Measurements from ENCODE around the gene PLXNB3.

Gene PLXNB3

GRCh38 chrX:153763298-153763932 is 634 bp upstream of the PLXNB3 start:
- no peak overlapping the region for H3K4me3 ChIP-seq (replicated peaks in 1 of 2; ENCODE audit: low read depth in 2 of 2, low read length in 2 of 2)
- no peak for TF ChIP-seq CTCF (IDR thresholded peaks at IDR 0.05; ENCODE audit: low read depth, low read length)
- no peak for DNase-seq (ENCODE audit: low read depth in 2 of 2)

GRCh38 chrX:153764786-153765137 is 713 bp downstream of the PLXNB3 start:
- DNase-seq (ENCODE audit: low read depth in 2 of 2): no peak
- peak overlapping the region; percentile 28 to 50 for H3K4me3 ChIP-seq (replicated peaks in 1 of 2; ENCODE audit: low read depth in 2 of 2, low read length in 2 of 2)
- TF ChIP-seq CTCF (IDR thresholded peaks at IDR 0.05; ENCODE audit: low read depth, low read length): no peak

DNA sequence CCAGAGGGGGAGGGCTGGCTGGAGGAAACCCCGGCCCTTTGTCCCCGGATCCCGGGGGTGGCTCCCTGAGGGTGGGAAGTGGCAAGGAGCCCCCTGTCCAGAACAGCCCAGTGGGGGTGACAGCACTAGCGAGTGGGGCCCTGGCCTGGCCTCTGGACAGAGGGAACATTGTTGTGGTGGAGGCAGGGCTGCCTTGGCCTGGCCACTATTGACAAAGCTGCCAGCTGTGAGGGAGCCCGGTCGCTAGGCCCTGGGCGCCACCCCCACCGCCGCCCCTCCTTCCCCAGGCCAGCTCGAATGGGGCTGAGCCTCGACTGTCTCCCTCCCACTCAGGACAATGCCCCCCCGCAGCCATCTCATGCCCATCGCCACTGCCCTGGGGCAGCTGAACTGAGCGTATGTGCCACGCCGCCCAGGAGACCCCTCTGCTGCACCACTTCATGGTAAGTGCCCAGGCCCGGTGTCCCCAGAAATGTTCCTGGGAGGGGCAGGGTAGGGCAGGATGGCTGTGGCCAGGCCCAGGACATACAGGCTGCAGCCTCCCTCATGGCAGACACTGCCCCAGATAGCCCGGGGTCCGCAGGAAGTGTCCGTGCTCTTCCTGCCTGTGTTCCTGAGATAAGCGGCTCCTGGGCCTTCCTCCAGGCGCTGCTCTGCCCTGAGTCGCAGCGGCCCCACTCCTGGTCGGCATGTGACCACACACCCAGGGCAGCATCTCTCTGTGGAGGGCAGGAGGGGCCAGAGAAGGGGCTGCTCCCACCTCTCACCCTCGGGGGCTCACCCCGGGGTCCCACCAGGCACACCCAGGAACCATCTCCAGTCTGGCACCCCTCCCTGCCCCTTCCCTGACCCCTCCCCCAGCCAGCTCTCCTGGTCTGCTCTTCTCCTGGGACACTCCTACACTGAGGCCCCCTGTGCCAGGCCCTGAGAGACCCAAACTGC is 1.4 kb downstream of the PLXNB3 start:
- no peak for TF ChIP-seq CTCF (IDR thresholded peaks at IDR 0.05; ENCODE audit: low read depth, low read length)
- DNase-seq (ENCODE audit: low read depth in 2 of 2): peak in 1 of 2 donors; percentile 21
- H3K4me3 ChIP-seq (replicated peaks in 1 of 2; ENCODE audit: low read depth in 2 of 2, low read length in 2 of 2): peak overlapping the region; percentile 19 to 50

DNA sequence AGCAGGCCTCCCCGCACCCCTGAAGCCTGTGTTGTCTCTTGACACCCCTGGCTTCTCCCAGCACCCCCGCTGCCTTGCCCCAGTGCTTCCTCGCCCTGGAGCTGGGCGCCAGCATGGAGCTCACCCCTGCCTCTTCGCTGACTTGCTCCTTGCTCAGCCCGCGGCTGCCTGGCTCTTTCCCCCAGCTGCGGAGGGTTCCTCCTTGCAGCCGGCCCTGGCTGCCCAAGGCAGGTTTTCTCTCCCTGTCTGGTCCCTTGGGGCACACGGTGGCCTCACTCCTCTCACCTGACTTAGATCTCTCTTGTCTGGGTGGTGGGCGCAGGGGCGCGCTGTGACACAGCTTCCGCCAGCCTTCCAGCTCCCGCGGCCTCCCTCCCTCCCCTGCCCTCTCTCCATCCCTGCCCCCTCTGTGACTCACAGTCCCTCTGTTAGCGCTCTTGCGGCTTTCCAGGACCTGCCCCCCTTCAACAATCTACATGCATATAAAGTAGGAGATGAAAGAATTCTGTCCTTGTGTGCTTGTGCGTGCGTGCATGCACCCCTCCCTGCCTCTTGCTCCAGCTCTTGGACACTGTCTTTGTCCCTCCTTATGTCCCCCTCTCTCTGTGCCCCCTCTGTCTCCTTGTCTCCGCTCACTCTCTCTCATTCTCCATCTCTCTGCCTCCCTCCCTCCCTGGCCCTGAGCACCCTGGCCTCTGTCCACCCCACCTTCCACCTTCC is 2.2 kb downstream of the PLXNB3 start:
- peak; percentile 59 to 70 for DNase-seq (ENCODE audit: low read depth in 2 of 2)
- peak overlapping the region; percentile 19 to 50 for H3K4me3 ChIP-seq (replicated peaks in 1 of 2; ENCODE audit: low read depth in 2 of 2, low read length in 2 of 2)
- no peak for TF ChIP-seq CTCF (IDR thresholded peaks at IDR 0.05; ENCODE audit: low read depth, low read length)

DNA sequence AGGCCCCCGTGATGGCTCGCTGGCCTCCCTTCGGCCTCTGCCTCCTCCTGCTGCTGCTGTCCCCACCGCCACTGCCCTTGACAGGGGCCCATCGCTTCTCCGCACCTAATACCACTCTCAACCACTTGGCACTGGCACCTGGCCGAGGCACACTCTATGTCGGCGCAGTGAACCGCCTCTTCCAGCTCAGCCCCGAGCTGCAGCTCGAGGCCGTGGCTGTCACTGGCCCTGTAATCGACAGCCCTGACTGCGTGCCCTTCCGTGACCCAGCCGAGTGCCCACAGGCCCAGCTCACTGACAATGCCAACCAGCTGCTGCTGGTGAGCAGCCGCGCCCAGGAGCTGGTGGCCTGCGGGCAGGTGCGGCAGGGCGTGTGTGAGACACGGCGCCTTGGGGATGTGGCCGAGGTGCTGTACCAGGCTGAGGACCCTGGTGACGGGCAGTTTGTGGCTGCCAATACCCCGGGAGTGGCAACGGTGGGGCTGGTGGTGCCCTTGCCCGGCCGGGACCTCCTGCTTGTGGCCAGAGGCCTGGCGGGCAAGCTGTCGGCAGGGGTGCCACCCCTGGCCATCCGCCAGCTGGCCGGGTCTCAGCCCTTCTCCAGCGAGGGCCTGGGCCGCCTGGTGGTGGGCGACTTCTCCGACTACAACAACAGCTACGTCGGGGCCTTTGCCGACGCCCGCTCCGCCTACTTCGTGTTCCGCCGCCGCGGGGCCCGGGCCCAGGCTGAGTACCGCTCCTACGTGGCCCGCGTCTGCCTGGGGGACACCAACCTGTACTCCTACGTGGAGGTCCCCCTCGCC is 3.0 kb downstream of the PLXNB3 start:
- H3K4me3 ChIP-seq (replicated peaks in 1 of 2; ENCODE audit: low read depth in 2 of 2, low read length in 2 of 2): no peak overlapping the region
- no peak for TF ChIP-seq CTCF (IDR thresholded peaks at IDR 0.05; ENCODE audit: low read depth, low read length)
- DNase-seq (ENCODE audit: low read depth in 2 of 2): no peak

- no peak overlapping the region for H3K4me3 ChIP-seq (replicated peaks in 1 of 2; ENCODE audit: low read depth in 2 of 2, low read length in 2 of 2)
- DNase-seq (ENCODE audit: low read depth in 2 of 2): no peak
- TF ChIP-seq CTCF (IDR thresholded peaks at IDR 0.05; ENCODE audit: low read depth, low read length): no peak
These were observed 3.6 kb downstream of the PLXNB3 start for GRCh38 chrX:153767674-153768055.

Data from cardiac fibroblast (primary cell).